ENCODE data around the gene LYZL2.
"Not testable (repeated sequence)": the region's sequence is repeated elsewhere in the genome, so short reads cannot be mapped to it uniquely, and the experiment has no call there.

Gene LYZL2

DNA sequence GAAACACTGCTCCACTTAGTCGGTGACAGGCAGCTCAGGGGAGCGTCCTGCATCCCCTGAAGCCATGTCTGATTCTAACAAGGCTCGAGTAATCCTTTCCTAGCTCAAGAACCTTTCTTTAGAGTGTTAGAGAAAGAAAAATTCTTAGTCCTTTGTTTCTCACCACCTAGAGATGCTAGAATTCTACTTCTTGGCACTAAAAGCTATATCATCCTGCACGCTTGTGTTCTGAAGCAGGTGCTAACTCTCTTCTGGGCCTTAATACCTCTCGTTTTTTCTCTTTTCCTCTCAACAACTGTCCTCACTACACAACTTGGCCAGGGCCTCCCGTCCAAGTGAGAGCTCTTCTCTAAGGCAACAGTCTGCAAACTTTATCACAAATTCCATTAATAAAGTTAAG is at the start of gene LYZL2:
Gene LYZL2 (minus strand): TSS at position 101 of the 400 bp plus-strand sequence. CDS start 2,838 bp downstream, outside the sequence.
- DNase-seq (ENCODE audit: low spot score), result no peak

GRCh38 chr10:30677616-30678015 is 48.1 kb upstream of the LYZL2 start:
- DNase-seq (ENCODE audit: low spot score), result not testable (repeated sequence)

- not testable (repeated sequence) for DNase-seq (ENCODE audit: low spot score)
These were observed 47.6 kb upstream of the LYZL2 start for GRCh38 chr10:30677146-30677545.

- no peak for DNase-seq (ENCODE audit: low spot score)
These were observed 46.5 kb upstream of the LYZL2 start for GRCh38 chr10:30675791-30676718.

DNA sequence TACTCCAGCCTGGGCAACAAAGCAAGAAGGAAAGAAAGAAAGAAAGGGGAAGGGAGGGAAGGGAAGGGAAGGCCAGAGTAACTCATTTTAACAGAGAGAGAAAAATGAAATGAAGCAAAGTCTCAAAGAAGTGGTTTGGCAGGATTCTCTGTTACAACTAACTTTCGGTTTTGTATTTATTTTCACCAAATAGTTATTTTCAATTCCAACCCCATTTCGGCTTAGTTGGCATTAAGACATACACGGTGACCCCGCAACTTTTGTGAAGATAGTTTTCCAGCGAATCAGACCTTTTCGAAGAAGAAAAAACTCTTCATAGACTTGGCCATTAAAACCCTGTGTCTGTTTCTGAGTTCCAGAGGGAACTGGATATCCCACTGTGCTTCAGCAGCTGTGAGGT is 45.2 kb upstream of the LYZL2 start:
- no peak for DNase-seq (ENCODE audit: low spot score)

- DNase-seq (ENCODE audit: low spot score), result not testable (repeated sequence)
These were observed 43.7 kb upstream of the LYZL2 start for GRCh38 chr10:30673262-30673661.

- DNase-seq (ENCODE audit: low spot score), result not testable (repeated sequence)
These were observed 42.8 kb upstream of the LYZL2 start for GRCh38 chr10:30672338-30672737.

DNA sequence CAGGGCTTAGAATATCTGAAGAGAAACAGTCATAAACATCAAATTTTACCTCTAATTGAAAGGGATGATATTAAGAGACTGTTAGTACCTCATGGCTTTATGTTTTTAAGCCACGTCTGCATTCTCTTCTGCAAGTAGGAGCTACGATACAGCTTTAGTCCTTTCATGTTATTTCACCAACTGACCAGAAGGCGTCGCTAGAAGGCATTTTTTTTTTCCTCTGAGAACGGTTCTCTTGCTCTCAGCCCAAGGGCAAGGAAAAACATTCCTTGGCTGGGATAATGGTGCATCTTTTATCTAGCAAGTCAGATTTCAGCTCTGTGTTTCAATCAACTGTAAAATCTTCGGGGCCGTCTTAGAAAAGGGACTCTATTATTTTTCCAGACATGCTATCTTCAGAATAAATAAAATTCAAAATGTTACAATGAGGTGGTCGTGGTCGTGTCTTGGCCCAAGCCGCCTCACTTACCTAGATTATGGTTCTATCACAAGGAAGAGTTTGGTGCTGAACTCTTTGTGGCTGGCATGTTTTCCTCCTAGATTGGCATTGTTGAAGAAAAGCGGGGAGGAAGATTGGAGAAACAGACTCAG is 41.6 kb upstream of the LYZL2 start:
- peak; percentile 74 for DNase-seq (ENCODE audit: low spot score)

DNA sequence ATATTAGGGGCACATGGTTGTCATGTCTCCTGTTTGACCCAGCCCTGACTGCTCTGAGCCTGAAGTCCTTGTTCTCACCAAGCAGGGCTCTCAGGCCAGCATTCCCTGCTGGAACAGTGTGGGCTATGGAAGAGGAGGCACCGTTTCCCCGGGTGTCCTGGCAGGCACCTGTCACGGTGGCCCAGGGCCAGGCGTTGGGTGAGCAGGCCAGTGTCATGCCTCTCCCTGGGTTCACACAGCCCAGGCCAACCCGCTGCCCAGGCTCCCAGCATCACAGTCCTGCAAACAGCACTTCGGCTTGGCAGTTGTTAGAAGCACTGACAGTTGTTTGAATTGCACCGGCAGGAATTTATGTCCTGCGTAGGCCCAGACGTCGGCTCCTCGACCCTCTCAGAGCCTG is 38.4 kb upstream of the LYZL2 start:
- DNase-seq (ENCODE audit: low spot score), result not testable (repeated sequence)

DNA sequence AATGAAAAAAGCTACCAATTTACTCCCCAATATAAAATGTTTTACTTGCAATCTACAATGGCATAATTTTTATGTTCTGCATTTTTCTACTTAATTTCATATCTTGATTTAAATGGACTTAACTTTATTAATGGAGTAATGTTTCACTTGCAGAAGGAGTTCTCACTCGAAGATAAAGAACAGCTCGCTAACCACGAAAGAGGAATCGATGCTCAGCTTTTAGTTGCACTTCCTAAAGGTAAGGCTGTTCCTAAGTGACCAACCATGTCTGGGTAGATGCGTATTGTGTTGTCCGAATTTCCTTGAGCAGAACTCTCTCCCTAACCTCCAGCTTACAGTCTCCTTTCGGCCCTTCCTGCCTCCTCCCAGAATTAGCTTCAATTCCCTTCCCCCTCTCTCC is 33.9 kb upstream of the LYZL2 start:
- DNase-seq (ENCODE audit: low spot score), result not testable (repeated sequence)

GRCh38 chr10:30662814-30663213 is 33.3 kb upstream of the LYZL2 start:
- DNase-seq (ENCODE audit: low spot score), result no peak

- not testable (repeated sequence) for DNase-seq (ENCODE audit: low spot score)
These were observed 30.8 kb upstream of the LYZL2 start for GRCh38 chr10:30660314-30660713.

GRCh38 chr10:30656233-30656632 is 26.7 kb upstream of the LYZL2 start:
- DNase-seq (ENCODE audit: low spot score), result no peak

DNA sequence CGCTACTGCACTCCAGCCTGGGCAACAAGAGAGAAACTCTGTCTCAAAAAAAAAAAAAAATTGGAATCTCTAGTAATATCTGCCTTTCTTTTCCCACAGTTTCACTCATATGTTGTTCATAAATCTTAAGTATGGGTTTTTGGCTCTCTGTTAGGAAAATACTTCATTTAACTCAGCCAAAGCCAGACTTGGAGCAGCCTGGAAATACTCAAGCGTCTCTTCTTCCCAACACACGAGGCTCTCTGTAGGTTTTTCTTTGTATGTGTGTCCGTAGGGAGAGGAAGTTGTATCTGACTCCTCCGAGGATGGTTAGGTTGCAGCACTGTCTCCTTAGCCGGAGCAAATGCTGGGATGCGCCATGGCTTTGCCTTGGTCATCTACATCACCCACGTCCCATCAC is 25.4 kb upstream of the LYZL2 start:
- DNase-seq (ENCODE audit: low spot score), result not testable (repeated sequence)

- DNase-seq (ENCODE audit: low spot score), result not testable (repeated sequence)
These were observed 22.2 kb upstream of the LYZL2 start for GRCh38 chr10:30651470-30652397.

DNA sequence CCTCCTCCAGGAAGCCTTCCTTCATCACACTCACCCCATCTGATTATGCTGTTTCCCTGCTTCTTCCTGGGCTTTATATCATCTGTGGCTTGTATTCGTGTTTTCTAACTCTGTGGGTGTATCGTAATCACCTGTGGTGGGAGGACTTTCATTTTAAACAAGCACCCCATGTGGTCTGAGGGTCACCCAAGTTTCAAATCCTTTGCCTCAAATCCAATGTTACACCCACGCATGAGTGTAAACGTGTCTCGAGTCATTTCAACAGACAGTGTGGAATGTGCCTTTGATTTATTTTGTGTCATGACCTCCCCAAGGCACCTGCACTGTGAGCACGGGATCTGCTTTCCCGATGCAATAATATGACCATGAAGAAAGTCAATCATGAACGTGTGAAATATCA is 17.5 kb upstream of the LYZL2 start:
- DNase-seq (ENCODE audit: low spot score), result no peak

DNA sequence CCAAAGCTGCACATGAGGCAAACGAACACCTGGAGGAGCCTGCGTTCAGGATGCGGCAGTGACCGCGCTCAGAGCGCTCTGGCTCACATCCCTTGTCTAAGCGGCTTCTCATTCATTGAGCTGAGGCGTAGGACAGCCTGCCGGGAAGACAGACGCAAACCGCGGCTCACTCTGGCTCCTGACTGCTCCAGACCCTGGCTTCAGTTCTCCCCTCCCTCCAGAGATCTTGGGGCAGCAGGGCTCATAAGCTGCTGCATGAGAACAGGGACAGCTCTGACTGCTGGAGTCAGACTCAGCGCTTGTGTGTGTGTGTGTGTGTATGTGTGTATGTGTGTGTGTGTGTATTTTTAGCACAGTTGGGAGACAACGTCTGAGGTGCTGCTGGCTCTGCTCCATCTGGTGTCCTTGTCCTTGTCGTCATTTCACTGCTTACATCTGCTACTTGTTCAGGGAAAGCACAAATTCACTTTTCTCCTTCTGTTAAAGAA is 15.8 kb upstream of the LYZL2 start:
- DNase-seq (ENCODE audit: low spot score), result peak; percentile 19

DNA sequence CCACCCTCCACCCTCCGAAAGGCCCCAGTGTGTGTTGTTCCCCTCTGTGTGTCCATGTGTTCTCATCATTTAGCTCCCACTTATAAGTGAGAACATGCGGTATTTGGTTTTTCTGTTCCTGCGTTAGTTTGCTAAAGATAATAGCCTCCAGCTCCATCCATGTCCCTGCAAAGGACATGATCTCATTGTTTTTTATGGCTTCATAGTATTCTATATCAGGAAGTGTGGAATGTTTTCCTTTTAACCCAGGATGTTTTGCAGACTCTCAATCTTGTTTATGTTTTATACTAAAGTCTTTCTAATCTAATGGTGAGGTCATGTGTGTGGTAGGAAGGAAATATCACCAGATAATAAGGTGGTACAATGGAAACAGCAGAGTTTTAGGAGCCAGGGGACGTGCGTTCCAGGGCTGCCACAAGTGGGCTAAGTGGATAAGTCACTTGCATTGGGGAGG is 14.9 kb upstream of the LYZL2 start:
- DNase-seq (ENCODE audit: low spot score), result peak; percentile 87

DNA sequence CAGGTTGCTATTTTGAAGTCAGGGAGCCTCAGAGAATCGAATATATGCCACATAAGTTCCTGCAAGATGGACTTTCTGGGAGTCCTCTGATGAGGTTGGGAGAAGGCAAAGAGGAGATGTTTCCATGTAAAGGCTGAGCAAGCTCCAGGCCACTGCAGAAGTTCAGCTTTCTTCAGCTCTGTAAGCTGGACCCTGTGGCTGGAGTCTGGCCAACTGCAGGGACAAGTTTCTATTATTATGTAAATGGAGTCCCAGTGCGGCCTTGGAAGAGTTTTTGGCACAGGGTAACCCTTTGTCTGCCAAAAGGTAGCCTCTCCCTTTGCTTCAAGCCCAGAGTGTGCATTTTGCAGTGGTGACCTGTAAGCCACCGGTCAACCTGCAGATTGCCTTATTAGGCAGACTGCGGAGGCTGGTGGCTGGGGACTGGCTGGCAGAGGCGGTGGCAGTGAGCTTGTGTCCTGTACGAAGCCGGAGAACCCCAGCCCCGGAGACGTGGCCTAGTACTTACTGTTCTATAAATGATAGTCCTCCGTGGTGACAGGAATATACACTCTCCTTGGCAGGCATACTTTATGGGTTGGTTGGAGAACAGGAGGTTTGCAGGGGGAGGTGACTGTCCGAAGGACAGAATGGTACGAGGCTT is 14.1 kb upstream of the LYZL2 start:
- not testable (repeated sequence) for DNase-seq (ENCODE audit: low spot score)

DNA sequence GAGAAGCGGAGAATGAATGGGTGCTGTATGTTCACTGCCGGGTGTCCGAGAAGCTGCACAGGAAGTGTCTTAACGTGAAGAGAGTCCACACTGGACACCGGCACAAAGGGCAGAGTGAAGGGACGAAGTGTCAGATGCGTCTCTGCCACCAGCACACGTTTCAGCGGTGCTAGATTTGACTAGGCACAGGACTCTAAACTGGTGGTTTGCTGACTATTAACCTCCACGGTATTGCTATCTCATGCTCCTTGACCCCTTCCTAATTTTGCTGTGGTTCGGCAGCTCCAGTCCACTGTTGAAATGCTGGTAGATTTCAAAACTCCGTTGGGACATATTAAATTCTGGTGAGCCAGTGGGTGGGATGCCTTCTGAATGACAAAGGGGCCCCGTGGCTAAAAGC is 13.3 kb upstream of the LYZL2 start:
- DNase-seq (ENCODE audit: low spot score), result not testable (repeated sequence)
